Right lung (tissue), 5 donors: ENCODE measurements around the gene LRMDA. TPM values are rescaled to one million over a fixed set of nuclear protein-coding genes. Genes with fewer than 3 reads are reported as not detected.
A peak's percentile ranks its signal among the peaks of the same experiment; 100 is the strongest.

ENCODE experiments used
- DNase-seq, 2 donors: peaks; one replicate each; pipeline ENCODE4 v3.0.0-alpha.2; 2013
- polyA plus RNA-seq, 5 donors: library from polyadenylated mRNA; unstranded; fragments of 120-200 nt; gene quantifications; one replicate each; pipeline versions ENCODE4 v1.2.1 to v1.2.3, GENCODE V29; 2013; ENCODE audit warnings: inconsistent platforms in 1 of 5, low replicate concordance in 1 of 5; ENCODE audit not compliant: insufficient read length in 5 of 5, insufficient read depth in 1 of 5

Gene LRMDA
- polyA plus RNA-seq, 5 donors: 13.4 to 23.1 (median 19.1) TPM

- DNase-seq: no peak
Observed at GRCh38 chr10:76324283-76324682, 892.9 kb downstream of the LRMDA start.

DNA sequence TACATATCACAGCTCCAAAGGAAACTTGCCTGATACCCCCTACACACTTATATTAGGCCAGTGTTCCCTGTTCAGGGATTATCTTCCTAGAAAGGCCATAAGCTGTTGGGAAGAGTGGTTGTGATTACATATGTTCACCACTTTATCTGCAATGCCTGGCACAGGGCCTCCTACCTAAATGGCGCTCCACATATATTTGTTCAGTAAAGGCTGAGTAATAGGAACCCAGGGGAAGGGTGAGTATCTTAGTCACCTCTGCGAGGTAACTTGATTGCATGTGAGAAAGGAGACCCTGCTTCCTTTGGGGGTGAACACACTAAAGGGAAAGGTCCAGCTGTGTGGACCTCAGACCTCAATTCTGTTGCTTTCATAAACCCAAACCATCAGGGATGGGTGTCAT, 896.0 kb downstream of the LRMDA start:
- no peak for DNase-seq

GRCh38 chr10:76328348-76328747, 896.9 kb downstream of the LRMDA start:
- no peak for DNase-seq

GRCh38 chr10:76329891-76330575, 898.6 kb downstream of the LRMDA start:
- no peak for DNase-seq

- no peak for DNase-seq
Observed at GRCh38 chr10:76331742-76332141, 900.3 kb downstream of the LRMDA start.

DNA sequence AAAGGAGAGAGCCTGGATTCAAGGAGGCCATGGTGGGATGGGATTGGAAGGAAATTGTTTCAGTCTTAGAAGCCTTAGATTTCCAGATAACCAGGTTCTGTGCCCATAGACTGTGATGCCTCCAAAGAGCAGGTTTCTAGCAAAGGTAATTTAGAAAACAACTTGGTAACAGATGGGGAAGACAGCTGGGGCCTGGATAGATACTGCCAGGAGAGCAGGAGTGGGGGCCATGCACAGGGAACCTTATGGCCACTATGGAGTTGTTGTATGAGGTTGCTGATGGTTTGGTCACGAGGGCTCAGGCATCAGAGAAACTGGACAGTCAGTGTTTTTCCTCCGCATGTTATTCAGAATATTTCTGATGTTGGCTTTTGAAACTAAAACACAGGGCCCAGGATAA, 901.9 kb downstream of the LRMDA start:
- DNase-seq: no peak

DNA sequence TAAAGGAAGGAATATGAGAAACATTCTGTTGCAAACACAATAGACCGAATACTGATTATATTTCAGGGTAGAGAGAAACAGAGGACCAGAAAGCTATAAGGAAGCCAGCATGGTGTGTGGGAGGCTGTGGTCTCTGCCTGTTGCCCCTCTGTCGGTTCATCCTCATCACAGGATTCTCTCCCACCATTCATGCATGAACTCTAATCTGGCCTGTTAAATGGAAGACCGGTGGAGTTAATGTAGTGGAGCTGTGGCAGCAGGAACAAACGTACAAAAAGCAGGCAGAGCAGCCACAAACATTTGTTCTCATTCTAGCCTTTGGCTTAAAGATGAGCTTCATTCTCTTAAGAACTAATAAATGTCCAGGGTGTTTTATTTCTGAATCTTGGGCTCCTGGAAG, 902.4 kb downstream of the LRMDA start:
- no peak for DNase-seq

GRCh38 chr10:76334255-76334654, 902.8 kb downstream of the LRMDA start:
- DNase-seq: no peak

- DNase-seq: no peak
Observed at GRCh38 chr10:76336213-76336963, 905.0 kb downstream of the LRMDA start.

DNA sequence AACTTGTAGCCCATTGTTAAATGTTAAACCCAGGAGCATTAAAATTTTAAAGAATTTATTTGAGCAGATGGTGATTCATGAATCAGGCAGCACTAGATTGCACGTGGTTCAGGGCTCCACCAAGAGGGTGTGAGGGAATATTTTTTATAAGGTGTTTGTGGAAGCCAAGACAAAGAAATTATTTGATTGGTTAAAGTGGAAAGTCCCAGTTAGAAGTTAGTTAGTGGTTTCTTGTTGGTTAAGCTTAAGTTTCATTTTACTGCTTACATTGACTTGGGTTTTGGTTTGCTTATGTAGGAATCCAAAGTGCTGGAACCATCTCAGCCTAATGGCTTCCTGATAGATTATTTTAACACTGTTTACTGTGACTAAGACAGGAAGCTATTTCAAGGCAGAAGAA, 906.2 kb downstream of the LRMDA start:
- DNase-seq: no peak

DNA sequence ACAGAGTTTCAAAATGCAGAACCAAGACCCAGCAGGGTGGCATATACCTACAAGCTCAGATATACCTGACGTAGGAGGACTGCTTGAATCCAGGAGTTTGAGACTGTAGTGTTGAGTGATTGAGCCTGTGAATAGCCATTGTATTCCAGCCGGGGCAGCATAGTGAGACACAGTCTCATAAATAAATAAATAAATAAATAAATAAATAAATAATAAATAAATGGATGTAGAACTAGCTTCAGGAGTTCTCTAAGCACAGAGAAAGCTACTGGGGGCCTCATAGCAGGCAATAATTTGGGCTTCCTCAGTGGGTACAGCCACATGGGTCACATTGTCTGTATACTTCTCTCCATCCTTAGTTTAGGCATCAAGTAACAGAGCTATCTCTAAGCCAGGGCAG, 906.8 kb downstream of the LRMDA start:
- no peak for DNase-seq

- DNase-seq: no peak
Observed at GRCh38 chr10:76341740-76342139, 910.3 kb downstream of the LRMDA start.

GRCh38 chr10:76342996-76343395, 911.6 kb downstream of the LRMDA start:
- DNase-seq: no peak

GRCh38 chr10:76347832-76348231, 916.4 kb downstream of the LRMDA start:
- no peak for DNase-seq

DNA sequence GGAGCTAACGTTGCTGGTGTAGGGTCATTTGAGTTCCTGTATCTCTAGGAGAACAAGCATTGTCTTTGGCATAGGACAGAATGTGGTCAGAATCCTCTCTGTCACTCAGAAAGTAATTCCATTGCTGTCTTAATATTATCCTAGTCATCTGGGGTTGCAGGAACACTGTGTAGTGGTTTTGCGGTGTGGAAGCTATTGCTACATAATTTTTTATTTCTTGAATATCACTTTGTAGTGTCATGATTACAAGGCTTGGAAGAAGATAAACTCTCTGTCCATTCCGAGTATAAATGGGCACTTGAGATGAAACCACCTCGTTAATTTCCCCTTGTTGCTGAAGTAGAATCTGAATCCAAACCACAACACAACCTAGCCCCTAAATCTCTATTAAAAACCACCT, 919.2 kb downstream of the LRMDA start:
- no peak for DNase-seq

DNA sequence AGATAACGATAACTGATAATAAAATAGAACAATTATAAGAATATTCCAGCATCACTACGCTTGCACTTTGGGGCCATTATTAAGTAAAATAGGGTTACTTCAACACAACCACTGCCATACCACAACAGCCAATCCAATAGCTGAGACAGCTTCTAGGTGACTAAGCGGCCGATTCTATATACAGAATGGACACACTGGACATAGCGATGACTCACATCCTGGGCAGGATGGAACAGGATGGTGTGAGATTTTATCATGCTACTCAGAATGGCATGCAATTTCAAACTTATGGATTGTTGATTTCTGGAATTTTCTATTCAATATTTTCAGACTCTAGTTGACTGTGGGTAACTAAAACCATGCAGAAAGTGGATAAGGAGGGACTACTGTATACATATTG, 920.9 kb downstream of the LRMDA start:
- DNase-seq: no peak

DNA sequence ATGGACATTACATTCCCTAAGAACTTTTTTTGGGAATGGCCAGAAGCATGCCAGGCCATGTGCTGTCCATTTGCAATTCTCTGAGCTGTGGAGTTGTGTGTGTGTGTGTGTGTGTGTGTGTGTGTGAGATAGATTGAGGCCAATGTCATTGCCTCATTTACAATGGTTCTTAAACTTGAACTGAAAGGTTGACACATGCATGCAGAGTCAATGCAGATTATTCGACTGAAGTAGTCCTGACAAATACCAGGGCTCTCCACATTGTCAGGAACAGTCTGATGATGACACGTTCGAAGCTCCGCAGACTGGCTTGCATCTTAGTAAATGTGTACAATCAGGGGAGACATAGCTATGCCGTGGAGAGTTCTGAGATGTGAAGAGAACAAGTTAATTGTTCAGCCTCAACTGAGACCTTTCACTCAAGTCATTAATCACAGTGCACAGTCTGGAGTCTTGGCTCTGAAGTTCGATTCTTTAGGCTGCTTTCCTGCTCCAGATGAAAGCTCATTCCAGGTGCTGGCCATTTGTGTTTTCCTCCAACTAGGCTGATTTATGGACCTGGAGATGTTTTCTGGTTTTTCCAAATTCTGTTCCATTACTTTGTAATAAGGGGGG, 921.9 kb downstream of the LRMDA start:
- no peak for DNase-seq

DNA sequence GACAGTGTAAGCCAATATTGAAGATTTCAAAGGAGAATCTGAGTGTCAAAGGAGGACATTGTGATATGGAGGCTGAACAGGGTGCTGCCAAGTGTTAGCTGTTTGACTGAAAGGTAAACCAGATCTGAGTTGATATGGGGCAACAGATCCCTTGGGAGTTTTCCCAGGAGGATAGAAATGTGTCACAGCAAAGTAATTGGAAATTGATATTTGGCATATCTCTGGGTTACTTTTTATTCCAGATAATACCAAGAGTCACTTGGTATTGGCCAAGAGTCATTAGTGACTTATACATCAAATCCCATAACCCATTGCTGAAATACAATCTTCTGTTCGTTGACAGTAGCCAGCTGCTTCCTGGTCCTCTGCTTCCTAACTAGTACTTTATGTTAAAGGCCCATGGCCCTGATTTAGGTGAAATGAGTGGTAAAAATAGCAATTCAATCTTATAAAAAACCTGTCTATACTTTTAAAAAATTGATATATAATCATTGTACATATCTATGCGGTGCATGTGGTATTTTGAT, 922.9 kb downstream of the LRMDA start:
- no peak for DNase-seq

GRCh38 chr10:76354921-76355320, 923.5 kb downstream of the LRMDA start:
- DNase-seq: no peak

DNA sequence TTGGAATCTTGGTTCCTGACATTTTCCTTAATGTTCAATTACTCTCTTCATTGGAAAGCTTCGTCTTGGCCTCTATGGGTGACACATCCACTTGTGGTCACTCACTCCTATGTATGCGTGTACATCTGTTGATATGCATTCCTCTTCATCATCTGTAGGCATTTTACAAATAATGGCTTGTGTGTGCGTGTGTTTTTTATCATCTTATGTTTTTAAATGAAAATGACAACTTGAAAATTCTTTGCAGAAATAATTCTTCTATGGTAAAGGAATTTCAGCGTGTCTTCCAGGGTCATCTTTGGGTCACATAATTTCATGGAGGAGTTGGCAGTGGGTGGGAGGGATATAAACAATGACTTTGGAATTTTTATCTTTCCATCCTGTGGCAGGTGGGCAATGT, 925.1 kb downstream of the LRMDA start:
- no peak for DNase-seq

- peak; percentile 16 to 18 for DNase-seq
Observed at GRCh38 chr10:76357726-76358415, 926.4 kb downstream of the LRMDA start.

GRCh38 chr10:76358743-76359395, 927.4 kb downstream of the LRMDA start:
- no peak for DNase-seq
